ENCODE data around the gene LMO4.

DNA sequence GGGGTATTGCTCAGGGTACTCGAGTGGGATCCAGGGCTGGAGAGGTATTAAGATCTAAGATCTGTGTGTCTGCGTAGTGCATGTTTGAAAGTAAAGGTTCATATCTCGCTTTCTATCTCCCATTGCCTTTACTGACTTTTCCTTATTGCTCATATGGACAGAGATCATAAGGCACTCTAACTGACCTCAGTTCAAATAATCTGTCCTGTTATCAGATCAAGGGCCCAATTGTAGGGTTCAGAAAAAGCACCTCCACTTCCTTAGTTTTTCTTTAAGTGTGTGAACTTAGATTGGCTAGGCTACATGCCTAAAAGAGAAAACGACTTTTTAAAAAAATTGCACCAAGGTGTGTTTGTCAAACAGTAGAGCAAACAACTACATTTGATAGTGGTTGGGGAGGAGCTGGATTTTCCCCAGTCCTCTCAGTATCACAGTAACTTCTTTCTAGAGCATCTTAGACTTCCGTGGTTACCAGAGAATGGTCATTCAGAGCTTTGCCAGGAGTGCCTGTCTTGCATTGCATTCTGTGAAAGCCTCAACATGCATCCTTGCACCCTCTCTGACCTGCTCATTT is 57.6 kb downstream of the LMO4 start:
- TF ChIP-seq, protein P1, sequence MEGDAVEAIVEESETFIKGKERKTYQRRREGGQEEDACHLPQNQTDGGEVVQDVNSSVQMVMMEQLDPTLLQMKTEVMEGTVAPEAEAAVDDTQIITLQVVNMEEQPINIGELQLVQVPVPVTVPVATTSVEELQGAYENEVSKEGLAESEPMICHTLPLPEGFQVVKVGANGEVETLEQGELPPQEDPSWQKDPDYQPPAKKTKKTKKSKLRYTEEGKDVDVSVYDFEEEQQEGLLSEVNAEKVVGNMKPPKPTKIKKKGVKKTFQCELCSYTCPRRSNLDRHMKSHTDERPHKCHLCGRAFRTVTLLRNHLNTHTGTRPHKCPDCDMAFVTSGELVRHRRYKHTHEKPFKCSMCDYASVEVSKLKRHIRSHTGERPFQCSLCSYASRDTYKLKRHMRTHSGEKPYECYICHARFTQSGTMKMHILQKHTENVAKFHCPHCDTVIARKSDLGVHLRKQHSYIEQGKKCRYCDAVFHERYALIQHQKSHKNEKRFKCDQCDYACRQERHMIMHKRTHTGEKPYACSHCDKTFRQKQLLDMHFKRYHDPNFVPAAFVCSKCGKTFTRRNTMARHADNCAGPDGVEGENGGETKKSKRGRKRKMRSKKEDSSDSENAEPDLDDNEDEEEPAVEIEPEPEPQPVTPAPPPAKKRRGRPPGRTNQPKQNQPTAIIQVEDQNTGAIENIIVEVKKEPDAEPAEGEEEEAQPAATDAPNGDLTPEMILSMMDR (IDR thresholded peaks at IDR 0.05; ENCODE audit: low read depth, low read length, poor library complexity, severe bottlenecking) = no peak
- no peak for TF ChIP-seq EZH2phosphoT487 (IDR thresholded peaks at IDR 0.05; ENCODE audit: borderline replicate concordance, low read length)

Data from DOHH2 (cell line).